H9 (cell line): ENCODE results near the gene LRRC27. TPM values are rescaled to one million over a fixed set of nuclear protein-coding genes. Genes with fewer than 3 reads are reported as not detected.
A peak's percentile ranks its signal among the peaks of the same experiment; 100 is the strongest.

ENCODE experiments used
- DNase-seq: peaks from one replicate; pipeline ENCODE4 v3.0.0-alpha.2; 2017
- H2AFZ ChIP-seq: one replicate; pipeline ENCODE4 v1.6.1; 2013; ENCODE audit warnings: mild to moderate bottlenecking, low read length, control low read depth, moderate library complexity
- H2AK5ac ChIP-seq: 2 replicates; pipeline ENCODE4 v1.6.1; 2013; ENCODE audit warnings: low read length, control low read depth, mixed read lengths; ENCODE audit not compliant: insufficient read length
- H2BK120ac ChIP-seq: one replicate; pipeline ENCODE4 v1.6.1; 2013; ENCODE audit warnings: low read depth, mild to moderate bottlenecking, low read length, control low read depth, inconsistent platforms; ENCODE audit not compliant: poor library complexity, severe bottlenecking
- H2BK12ac ChIP-seq: 2 replicates; pipeline ENCODE4 v1.6.1; 2013; ENCODE audit warnings: low read length, control low read depth, mixed read lengths, low read depth; ENCODE audit not compliant: insufficient read length
- H2BK15ac ChIP-seq: 2 replicates; pipeline ENCODE4 v1.6.1; 2013; ENCODE audit warnings: low read depth, low read length, control low read depth
- H2BK20ac ChIP-seq: one replicate; pipeline ENCODE4 v1.6.1; 2013; ENCODE audit warnings: low read depth, mild to moderate bottlenecking, low read length, control low read depth, inconsistent platforms; ENCODE audit not compliant: poor library complexity, severe bottlenecking
- H2BK5ac ChIP-seq: 2 replicates; pipeline ENCODE4 v1.6.1; 2013; ENCODE audit warnings: low read length, control low read depth, mixed read lengths; ENCODE audit not compliant: insufficient read length
- H3K14ac ChIP-seq: 2 replicates; pipeline ENCODE4 v1.6.1; 2013; ENCODE audit warnings: low read length, control low read depth; ENCODE audit not compliant: insufficient read depth
- H3K18ac ChIP-seq: 2 replicates; pipeline ENCODE4 v1.6.1; 2013; ENCODE audit warnings: low read depth, mild to moderate bottlenecking, mixed read lengths, low read length, control low read depth; ENCODE audit not compliant: insufficient read length
- H3K23ac ChIP-seq: 2 replicates; pipeline ENCODE4 v1.6.1; 2013; ENCODE audit warnings: low read length, control low read depth, mixed read lengths, low read depth; ENCODE audit not compliant: insufficient read length
- H3K23me2 ChIP-seq: 2 replicates; pipeline ENCODE4 v1.6.1; 2013; ENCODE audit warnings: low read depth, mild to moderate bottlenecking, mixed read lengths, low read length, control low read depth; ENCODE audit not compliant: insufficient read length, poor library complexity, severe bottlenecking
- H3K27ac ChIP-seq: 2 replicates; pipeline ENCODE4 v1.5.1; 2013; ENCODE audit warnings: low read length, control low read depth, mixed read lengths, low read depth; ENCODE audit not compliant: insufficient read length
- H3K27me3 ChIP-seq: 2 replicates; pipeline ENCODE4 v1.6.1; 2013; ENCODE audit warnings: low read length, control low read depth, inconsistent platforms; ENCODE audit not compliant: insufficient read depth
- H3K4ac ChIP-seq: 2 replicates; pipeline ENCODE4 v1.6.1; 2013; ENCODE audit warnings: low read depth, mild to moderate bottlenecking, control low read depth, inconsistent platforms, low read length, moderate library complexity
- H3K4me1 ChIP-seq: 2 replicates; pipeline ENCODE4 v1.6.1; 2013; ENCODE audit warnings: low read length, control low read depth, inconsistent platforms; ENCODE audit not compliant: insufficient read depth
- H3K4me2 ChIP-seq: 2 replicates; pipeline ENCODE4 v1.6.1; 2013; ENCODE audit warnings: low read length, control low read depth, mixed read lengths; ENCODE audit not compliant: insufficient read length, insufficient read depth
- H3K56ac ChIP-seq: 2 replicates; pipeline ENCODE4 v1.6.1; 2013; ENCODE audit warnings: low read depth, mild to moderate bottlenecking, mixed read lengths, low read length, control low read depth; ENCODE audit not compliant: insufficient read length
- H3K79me1 ChIP-seq: 2 replicates; pipeline ENCODE4 v1.6.1; 2013; ENCODE audit warnings: low read depth, mild to moderate bottlenecking, moderate library complexity, low read length, control low read depth, inconsistent platforms; ENCODE audit not compliant: insufficient read depth, poor library complexity, severe bottlenecking
- H3K79me2 ChIP-seq: 2 replicates; pipeline ENCODE4 v1.6.1; 2013; ENCODE audit warnings: low read length, control low read depth, inconsistent platforms; ENCODE audit not compliant: insufficient read depth
- H3K9ac ChIP-seq: 2 replicates; pipeline ENCODE4 v1.6.1; 2013; ENCODE audit warnings: low read length, control low read depth, mixed read lengths; ENCODE audit not compliant: insufficient read length; ENCODE audit errors: extremely low read depth
- H3K9me3 ChIP-seq: one replicate; pipeline ENCODE4 v1.6.1; 2013; ENCODE audit warnings: low read depth, low read length, inconsistent platforms; ENCODE audit not compliant: control insufficient read depth
- H3T11ph ChIP-seq: one replicate; pipeline ENCODE4 v1.6.1; 2013; ENCODE audit warnings: mild to moderate bottlenecking, low read length, control low read depth, inconsistent platforms
- H4K20me1 ChIP-seq: one replicate; pipeline ENCODE4 v1.6.1; 2013; ENCODE audit not compliant: control insufficient read depth, insufficient read length, insufficient read depth
- H4K5ac ChIP-seq: 2 replicates; pipeline ENCODE4 v1.6.1; 2013; ENCODE audit warnings: low read depth, mild to moderate bottlenecking, mixed read lengths, low read length, control low read depth; ENCODE audit not compliant: insufficient read length
- H4K8ac ChIP-seq: replicated peaks from 2 replicates; pipeline ENCODE4 v1.6.1; 2013; ENCODE audit warnings: low read length, control low read depth, mixed read lengths, low read depth; ENCODE audit not compliant: insufficient read length
- H4K91ac ChIP-seq: 2 replicates; pipeline ENCODE4 v1.6.1; 2013; ENCODE audit warnings: low read depth, mild to moderate bottlenecking, moderate library complexity, mixed read lengths, low read length, control low read depth; ENCODE audit not compliant: insufficient read length
- H3K27ac Mint-ChIP-seq, 3 experiments: 2 replicates in 2 of 3; 3 replicates in 1 of 3; pipeline ENCODE4 v1.8.0; 2020 to 2021; ENCODE audit warnings: mixed read lengths in 3 of 3, mild to moderate bottlenecking in 1 of 3, moderate library complexity in 1 of 3
- H3K27me3 Mint-ChIP-seq: 2 replicates; pipeline ENCODE4 v1.8.0; 2021; ENCODE audit warnings: low read depth, mild to moderate bottlenecking, moderate library complexity, mixed read lengths
- H3K36me3 Mint-ChIP-seq, 3 experiments: 2 replicates in 2 of 3; 3 replicates in 1 of 3; pipeline ENCODE4 v1.8.0; 2020 to 2021; ENCODE audit warnings: low read depth in 3 of 3, mixed read lengths in 3 of 3; ENCODE audit not compliant: insufficient read depth in 1 of 3
- H3K4me1 Mint-ChIP-seq, 2 experiments: 2 replicates each; pipeline ENCODE4 v1.8.0; 2020; ENCODE audit warnings: mixed read lengths in 2 of 2
- H3K4me3 Mint-ChIP-seq, 2 experiments: 2 replicates in 1 of 2; 3 replicates in 1 of 2; pipeline ENCODE4 v1.8.0; 2020 to 2021; ENCODE audit warnings: mild to moderate bottlenecking in 2 of 2, mixed read lengths in 2 of 2, moderate library complexity in 1 of 2
- H3K9me3 Mint-ChIP-seq, 2 experiments: 2 replicates in 1 of 2; 3 replicates in 1 of 2; pipeline ENCODE4 v1.8.0; 2020; ENCODE audit warnings: mild to moderate bottlenecking in 2 of 2, mixed read lengths in 2 of 2, moderate library complexity in 1 of 2
- CTCF ChIP-seq: fragments of 200-600 bp; sonication (generic); conservative IDR thresholded peaks from 3 replicates; pipeline ENCODE4 v1.8.0; 2021; ENCODE audit warnings: antibody characterized with exemption, mild to moderate bottlenecking
- WGBS: extraction: QIAGEN DNeasy Blood & Tissue Kit; methylation state at CpG from one replicate; pipeline ENCODE4 v1.1.7; 2013; ENCODE audit warnings: missing lambda C conversion rate, low lambda C conversion rate, mixed read lengths; ENCODE audit not compliant: insufficient read length; ENCODE audit errors: extremely low coverage; 5-methylcytosine and 5-hydroxymethylcytosine counted together
- total RNA-seq: library from RNA; stranded (reverse); gene quantifications from 2 replicates; pipeline ENCODE4 v1.2.1, GENCODE V29; 2021

The LRRC27 gene
- total RNA-seq, 1 experiment from 2014 or later, result 2.7 TPM

GRCh38 chr10:132402781-132403241 lies 70.8 kb downstream of the LRRC27 start:
- Histone ChIP-seq H3K27ac (no peak overlapping the region), H2BK15ac (no peak overlapping the region), H2BK5ac (no peak overlapping the region), H3K9ac (no peak overlapping the region), H4K5ac (no peak overlapping the region), H2BK20ac (no peak overlapping the region), H3K4me2 (no peak overlapping the region), H3K18ac (no peak overlapping the region), H2BK12ac (no peak overlapping the region), H2AFZ (no peak overlapping the region), H4K20me1 (peaks cover 4% of the 10 kb centered on the region), H3K79me2 (no peaks in the 10 kb centered on the region), H4K8ac (no peak overlapping the region), H3K79me1 (no peaks in the 10 kb centered on the region), H3K4ac (no peak overlapping the region), H2AK5ac (no peak overlapping the region), H2BK120ac (no peak overlapping the region), H3K56ac (no peak overlapping the region), H3K23me2 (peaks cover 4% of the 10 kb centered on the region), H3K14ac (no peak overlapping the region), H3T11ph (no peak overlapping the region), H4K91ac (no peak overlapping the region), H3K27me3 (no peaks in the 10 kb centered on the region), H3K4me1 (no peaks in the 10 kb centered on the region), H3K23ac (no peak overlapping the region), H3K9me3 (no peaks in the 10 kb centered on the region)
- Mint-ChIP-seq H3K36me3 (peaks cover 3 to 15% (median 8%) of the 10 kb centered on the region in 3 experiments; a peak in 6 of 7 replicates), H3K4me1 (peaks cover 16 to 21% of the 10 kb centered on the region in 2 experiments), H3K27me3 (peaks cover 4% of the 10 kb centered on the region), H3K9me3 (no peaks in the 10 kb centered on the region), H3K4me3 (no peak overlapping the region), H3K27ac (peak overlapping the region in 1 of 3 experiments; percentile 21; a peak in 1 of 7 replicates)
- no CpG with 5 or more reads among the region's 24 CpGs for WGBS
- DNase-seq, result no peak
- TF ChIP-seq CTCF, result no peak
